GOT3 (cell line): ENCODE data around the gene NAT8L.
"Not testable (repeated sequence)": the region's sequence is repeated elsewhere in the genome, so short reads cannot be mapped to it uniquely, and the experiment has no call there.

Experiments
- DNase-seq: peaks from one replicate; lab custom pipeline; 2025; ENCODE audit warnings: mixed read lengths; lab: John Stamatoyannopoulos, UW

The NAT8L gene, protein sequence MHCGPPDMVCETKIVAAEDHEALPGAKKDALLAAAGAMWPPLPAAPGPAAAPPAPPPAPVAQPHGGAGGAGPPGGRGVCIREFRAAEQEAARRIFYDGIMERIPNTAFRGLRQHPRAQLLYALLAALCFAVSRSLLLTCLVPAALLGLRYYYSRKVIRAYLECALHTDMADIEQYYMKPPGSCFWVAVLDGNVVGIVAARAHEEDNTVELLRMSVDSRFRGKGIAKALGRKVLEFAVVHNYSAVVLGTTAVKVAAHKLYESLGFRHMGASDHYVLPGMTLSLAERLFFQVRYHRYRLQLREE

DNA sequence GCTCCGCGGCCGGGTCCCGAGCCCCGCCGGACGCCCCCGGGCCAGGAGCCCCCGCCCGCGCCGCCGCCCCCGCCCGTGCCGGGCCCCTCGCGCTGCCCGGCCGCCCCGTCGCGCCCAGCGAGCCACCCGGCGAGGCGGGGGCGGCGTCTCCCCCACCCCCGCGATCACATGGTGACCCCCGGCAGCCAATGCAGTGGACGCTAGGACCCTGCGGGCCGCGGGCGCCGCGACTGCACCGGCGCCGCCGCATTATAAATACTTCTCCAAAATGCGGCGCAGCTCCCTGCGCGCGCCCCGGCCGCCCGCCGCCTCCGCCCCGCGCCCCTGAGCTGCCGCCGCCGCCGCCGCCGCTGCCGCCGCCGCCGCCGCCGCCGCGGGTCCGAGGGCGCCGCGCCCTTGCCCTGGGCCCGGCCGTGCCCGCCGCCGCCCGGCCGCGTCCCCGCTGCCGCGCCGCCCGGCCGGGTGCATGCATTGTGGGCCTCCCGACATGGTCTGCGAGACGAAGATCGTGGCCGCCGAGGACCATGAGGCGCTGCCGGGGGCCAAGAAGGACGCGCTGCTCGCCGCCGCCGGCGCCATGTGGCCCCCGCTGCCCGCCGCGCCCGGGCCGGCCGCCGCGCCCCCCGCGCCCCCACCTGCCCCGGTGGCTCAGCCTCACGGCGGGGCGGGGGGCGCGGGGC is at the start of gene NAT8L:
TSS of gene NAT8L (plus strand) at position 282 of the 680 bp plus-strand sequence. CDS start at position 467, 185 bp downstream.
- no peak for DNase-seq

DNA sequence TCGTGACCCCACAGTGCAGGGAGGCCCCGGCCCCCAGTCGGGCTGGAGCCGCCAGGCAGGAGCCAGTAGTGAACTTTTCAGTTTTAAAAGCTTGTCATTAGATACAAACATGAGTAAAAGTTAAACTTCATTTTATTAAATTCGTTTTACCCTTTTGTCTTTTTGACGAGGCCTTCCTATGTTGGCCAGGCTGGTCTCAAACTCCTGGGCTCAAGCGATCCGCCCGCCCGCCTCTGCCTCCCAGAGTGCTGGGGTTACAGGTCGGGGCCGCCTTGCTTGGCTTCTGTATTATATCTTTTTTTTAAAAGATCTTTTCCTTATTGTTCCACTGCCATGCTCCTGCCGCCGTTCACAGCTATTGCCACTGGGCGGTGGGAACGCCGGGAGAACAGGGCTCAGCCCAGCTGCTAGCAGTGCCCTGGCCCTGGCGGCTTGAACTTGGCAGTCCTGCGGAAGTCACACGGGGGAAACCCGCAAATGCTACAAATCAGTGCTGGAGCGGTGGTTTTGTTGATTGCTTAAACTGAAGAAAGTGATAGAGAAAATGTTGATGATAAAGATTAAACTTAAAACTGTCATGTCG is 49.4 kb upstream of the NAT8L start:
- DNase-seq = no peak

DNA sequence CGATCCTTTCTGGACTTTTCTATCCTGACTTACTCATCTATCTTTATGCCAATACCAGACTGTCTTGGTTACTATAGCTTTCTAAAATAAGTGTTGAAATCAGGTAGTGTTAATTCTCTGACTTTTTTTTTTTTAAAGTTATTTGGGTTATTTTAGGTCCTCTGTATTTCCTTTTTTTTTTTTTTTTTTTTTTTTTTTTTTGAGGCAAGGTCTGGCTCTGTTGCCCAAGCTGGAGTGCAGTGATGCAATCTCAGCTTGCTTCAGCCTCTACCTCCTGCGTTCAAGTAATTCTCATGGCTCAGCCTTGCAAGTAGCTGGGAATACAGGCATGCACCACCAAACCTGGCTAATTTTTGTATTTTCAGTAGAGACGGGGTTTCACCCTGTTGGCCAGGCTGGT is 47.5 kb upstream of the NAT8L start:
- no peak for DNase-seq

DNA sequence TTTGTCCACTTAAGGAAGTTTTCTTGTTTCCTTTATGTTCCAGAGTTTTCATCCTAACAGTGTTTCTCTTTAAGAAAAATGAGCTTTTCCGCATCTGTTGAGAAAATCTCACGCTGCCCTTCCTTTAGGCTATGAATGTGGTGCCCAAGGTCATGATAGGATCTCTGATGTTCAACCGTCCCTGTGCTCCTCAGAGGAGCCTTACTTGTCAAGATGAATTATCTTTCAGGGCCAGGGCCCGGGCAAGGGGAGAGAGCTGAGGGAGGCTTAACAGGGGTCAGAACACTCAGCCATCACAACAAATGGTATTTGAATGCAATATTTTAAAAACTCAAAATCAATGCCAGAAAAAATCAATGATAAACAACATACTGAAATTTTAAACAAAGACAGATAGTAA is 44.1 kb upstream of the NAT8L start:
- DNase-seq = no peak

GRCh38 chr4:2021358-2022018 is 37.6 kb upstream of the NAT8L start:
- DNase-seq = not testable (repeated sequence)

GRCh38 chr4:2024683-2025082 is 34.4 kb upstream of the NAT8L start:
- DNase-seq = no peak

DNA sequence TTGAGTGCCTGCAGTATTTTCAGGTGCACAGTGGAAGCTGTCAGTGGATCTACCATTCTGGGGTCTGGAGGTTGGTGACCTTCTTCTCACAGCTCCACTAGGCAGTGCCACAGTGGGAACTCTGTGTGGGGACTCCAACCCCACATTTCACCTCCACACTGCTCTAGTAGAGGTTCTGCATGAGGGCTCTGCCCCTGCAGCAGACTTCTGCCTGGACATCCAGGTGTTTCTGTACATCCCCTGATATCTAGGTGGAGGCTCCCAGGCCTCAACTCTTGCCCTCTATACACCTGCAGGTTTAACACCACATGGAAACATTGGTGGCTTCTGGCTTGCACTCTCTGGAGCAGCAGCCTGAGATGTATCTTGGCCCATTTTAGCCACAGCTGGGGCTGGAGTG is 33.3 kb upstream of the NAT8L start:
- DNase-seq = no peak

DNA sequence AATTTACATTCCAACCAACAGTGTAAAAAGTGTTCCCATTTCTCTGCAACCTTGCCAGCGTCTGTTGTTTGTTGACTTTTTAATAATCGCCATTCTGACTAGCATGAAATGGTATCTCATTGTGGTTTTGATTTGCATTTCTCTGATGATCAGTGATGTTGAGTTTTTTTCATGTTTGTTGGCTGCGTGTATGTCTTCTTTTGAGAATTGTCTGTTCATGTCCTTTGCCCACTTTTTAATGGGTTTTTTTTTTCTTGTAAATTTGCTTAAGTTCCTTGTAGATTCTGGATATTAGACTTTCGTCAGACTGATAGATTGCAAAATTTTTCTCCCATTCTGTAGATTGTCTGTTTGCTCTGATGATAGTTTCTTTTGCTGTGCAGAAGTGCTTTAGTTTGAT is 32.0 kb upstream of the NAT8L start:
- DNase-seq = not testable (repeated sequence)

- not testable (repeated sequence) for DNase-seq
Measured at GRCh38 chr4:2031161-2031560, 28.0 kb upstream of the NAT8L start.

DNA sequence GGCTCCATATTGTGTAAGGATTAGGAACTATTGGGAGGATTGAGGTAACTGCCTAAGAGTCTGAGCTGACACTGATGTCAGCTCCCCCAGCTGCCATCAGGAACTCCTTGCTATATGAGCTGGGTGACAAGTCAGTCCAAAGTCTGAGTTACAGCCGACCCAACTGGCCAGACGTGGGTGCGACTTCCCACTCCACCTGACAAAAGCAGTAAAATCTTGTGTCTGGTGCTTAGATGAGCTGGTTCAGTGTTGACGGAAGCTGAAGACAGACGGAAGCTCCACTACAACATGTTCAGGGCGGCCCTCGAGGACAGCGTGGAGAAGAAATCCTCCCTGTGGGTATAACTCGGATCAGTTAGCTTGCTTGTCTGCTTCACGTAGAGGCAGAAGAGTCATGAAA is 22.8 kb upstream of the NAT8L start:
- no peak for DNase-seq

DNA sequence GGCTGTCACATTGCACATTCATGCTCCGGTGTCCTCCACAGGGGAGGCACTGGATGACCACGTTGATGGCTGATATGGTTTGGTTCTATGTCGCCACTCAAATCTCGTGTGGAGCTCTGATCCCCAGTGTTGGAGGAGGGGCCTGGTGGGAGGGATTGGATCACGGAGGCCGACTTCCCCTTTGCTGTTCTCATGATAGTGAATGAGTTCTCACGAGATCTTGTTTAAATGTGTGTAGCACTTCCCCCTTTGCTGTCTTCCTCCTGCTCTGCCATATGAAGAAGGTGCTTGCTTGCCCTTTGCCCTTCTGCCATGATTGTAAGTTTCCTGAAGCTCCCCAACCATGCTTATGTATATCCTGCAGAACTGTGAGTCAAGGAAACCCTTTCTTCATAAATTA is 22.3 kb upstream of the NAT8L start:
- DNase-seq = no peak

- no peak for DNase-seq
Measured at GRCh38 chr4:2040391-2041238, 18.5 kb upstream of the NAT8L start.

- DNase-seq = no peak
Measured at GRCh38 chr4:2041239-2042130, 17.6 kb upstream of the NAT8L start.

DNA sequence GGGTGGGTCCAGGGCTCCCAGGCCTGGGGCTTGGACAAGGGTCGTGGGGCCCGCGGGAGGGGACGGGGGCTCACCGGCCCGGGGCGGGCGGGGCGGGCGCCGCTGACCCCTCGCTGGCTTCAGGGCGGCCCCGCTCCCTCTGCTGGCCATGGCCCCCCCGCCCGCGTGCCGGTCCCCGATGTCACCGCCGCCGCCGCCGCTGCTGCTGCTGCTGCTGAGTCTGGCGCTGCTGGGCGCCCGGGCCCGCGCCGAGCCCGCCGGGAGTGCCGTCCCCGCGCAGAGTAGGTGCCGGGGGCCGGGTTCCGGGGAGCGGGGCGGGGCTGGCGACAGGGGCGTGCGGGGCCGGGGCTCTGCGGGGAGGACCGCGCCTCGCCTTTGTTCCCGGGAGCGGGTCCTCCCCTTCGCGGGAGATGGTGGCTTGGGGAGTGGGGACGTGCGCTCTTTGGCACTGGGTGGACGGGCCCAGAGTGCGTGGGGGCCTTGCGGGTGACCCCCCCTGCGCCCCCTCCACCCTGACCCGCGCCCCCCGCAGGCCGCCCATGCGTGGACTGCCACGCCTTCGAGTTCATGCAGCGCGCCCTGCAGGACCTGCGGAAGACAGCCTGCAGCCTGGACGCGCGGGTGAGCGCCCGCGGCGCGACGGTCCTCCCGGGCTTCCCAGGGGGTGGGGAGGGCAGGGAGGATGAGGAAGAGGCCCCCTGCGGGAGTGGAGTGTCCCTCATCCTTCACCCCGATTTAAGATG is 16.8 kb upstream of the NAT8L start:
- DNase-seq = no peak

DNA sequence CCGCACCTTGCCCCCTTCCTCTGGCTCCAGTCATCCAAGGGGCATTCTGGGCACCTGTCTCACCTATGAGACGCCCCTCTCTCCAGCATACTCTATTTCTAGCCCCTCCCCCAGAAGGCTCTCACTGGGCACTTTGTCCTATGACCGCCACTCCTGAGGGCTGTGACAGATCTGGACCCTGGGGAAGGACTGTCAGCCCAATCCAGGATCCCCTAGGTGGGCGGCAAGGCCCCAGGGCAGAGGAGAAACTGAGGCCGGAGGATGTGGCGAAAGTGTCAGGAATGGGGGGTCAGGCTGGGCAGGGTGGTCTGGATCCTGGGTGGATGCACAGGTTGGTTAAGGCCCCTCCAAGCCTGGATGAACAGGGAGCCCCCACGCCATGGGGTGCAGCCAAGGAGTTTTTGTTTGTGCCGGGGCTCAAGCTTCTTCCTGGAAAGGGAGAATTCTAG is 16.2 kb upstream of the NAT8L start:
- DNase-seq = no peak

- no peak for DNase-seq
Measured at GRCh38 chr4:2043396-2044118, 15.6 kb upstream of the NAT8L start.

- no peak for DNase-seq
Measured at GRCh38 chr4:2044119-2044485, 15.0 kb upstream of the NAT8L start.

DNA sequence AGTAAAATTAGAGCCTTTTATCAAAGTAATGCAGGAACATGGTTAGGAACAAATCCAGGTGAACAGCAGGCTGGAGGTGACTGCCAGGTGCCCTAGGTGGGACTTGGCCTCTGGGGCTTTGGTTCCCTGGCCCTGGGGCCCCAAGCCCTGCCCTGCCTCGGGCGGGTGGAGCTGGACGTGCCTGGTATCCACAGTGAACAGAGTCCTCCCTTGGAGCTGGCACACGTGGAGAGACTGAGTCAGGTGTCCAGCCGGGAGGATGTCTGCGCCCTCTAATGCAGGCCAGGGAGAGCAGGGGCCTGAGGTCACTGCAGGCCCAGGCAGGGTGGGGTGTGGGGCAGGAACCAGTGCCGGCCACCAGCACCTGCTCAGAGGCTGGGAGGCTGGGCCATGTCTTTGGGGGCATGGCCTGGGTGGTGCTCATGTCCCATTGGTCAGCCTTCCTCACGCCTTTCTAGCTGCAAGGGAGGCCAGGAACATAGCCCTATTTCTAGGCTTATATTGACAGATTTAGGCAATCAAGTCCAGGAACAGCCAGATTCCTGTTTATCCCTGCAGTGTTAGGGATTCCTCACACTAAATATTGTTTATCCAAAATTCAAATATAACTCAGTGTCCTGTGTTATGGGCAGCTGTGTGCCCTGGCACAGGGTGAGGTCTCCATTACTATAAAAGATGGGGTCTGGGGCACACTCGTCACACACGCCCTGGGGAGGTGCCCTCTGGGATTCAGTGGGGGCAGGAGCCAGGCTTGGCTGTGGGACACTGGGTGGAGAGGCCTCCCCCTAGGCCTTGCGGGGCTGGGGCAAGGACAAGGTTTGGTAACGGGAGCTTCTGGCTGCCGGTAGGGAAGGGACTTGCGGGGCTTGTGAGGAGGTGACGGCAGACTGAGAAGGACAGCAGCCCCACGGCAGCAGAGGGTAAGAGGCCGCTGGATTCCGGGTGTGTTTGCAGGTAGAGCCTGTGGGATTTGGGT is 14.3 kb upstream of the NAT8L start:
- DNase-seq = no peak
